ENCODE measurements around the gene CNP.

The CNP gene

GRCh38 chr17:41966463-41967140 lies at the start of gene CNP:
Gene CNP, plus strand, starts transcription at chr17:41966795. Its CDS starts 90 bp downstream, at chr17:41966885.
- peaks cover 24% of the 10 kb centered on the region for H3K4me1 ChIP-seq (ENCODE audit: control insufficient read depth, insufficient read depth, low read length)
- H3K27me3 ChIP-seq (ENCODE audit: control insufficient read depth, insufficient read depth, low read length), result no peaks in the 10 kb centered on the region
- H3K36me3 ChIP-seq (ENCODE audit: control insufficient read depth, insufficient read depth, low read length), result no peaks in the 10 kb centered on the region
- H3K9ac ChIP-seq (ENCODE audit: low read length), result peak within 1 kb of the TSS; percentile 88
- peak within 1 kb of the TSS; percentile 32 for H3K4me3 ChIP-seq (ENCODE audit: low read length)
- H3K9me3 ChIP-seq (ENCODE audit: control insufficient read depth, low read length), result no peaks in the 10 kb centered on the region

GRCh38 chr17:41917192-41917591 lies 49.4 kb upstream of the CNP start:
- H3K9ac ChIP-seq (ENCODE audit: low read length), result peak overlapping the region; percentile 92

GRCh38 chr17:41917679-41918313 lies 48.8 kb upstream of the CNP start:
- Histone ChIP-seq H3K4me3 (ENCODE audit: low read length) (peak overlapping the region; percentile 91), H3K4me1 (ENCODE audit: control insufficient read depth, insufficient read depth, low read length) (peaks cover 41% of the 10 kb centered on the region), H3K9ac (ENCODE audit: low read length) (peak overlapping the region; percentile 92), H3K9me3 (ENCODE audit: control insufficient read depth, low read length) (no peaks in the 10 kb centered on the region), H3K36me3 (ENCODE audit: control insufficient read depth, insufficient read depth, low read length) (peaks cover 3% of the 10 kb centered on the region), H3K27me3 (ENCODE audit: control insufficient read depth, insufficient read depth, low read length) (no peaks in the 10 kb centered on the region)

More at GRCh38 chr17:41917192-41917591, 49.4 kb upstream of the CNP start:
- Histone ChIP-seq H3K4me1 (ENCODE audit: control insufficient read depth, insufficient read depth, low read length) (peaks cover 41% of the 10 kb centered on the region), H3K36me3 (ENCODE audit: control insufficient read depth, insufficient read depth, low read length) (peaks cover 9% of the 10 kb centered on the region), H3K4me3 (ENCODE audit: low read length) (no peak overlapping the region), H3K27me3 (ENCODE audit: control insufficient read depth, insufficient read depth, low read length) (no peaks in the 10 kb centered on the region), H3K9me3 (ENCODE audit: control insufficient read depth, low read length) (no peaks in the 10 kb centered on the region)

- Histone ChIP-seq H3K9ac (ENCODE audit: low read length) (peak within 1 kb of the TSS; percentile 92), H3K4me1 (ENCODE audit: control insufficient read depth, insufficient read depth, low read length) (peaks cover 40% of the 10 kb centered on the region), H3K9me3 (ENCODE audit: control insufficient read depth, low read length) (no peaks in the 10 kb centered on the region), H3K4me3 (ENCODE audit: low read length) (peak within 1 kb of the TSS; percentile 91), H3K36me3 (ENCODE audit: control insufficient read depth, insufficient read depth, low read length) (no peaks in the 10 kb centered on the region), H3K27me3 (ENCODE audit: control insufficient read depth, insufficient read depth, low read length) (no peaks in the 10 kb centered on the region)
Measured at GRCh38 chr17:41918314-41919164, 48.1 kb upstream of the CNP start, which contains the start of gene ACLY. Gene ACLY, minus strand, starts transcription at chr17:41918951. Its CDS starts 5,078 bp downstream, at chr17:41913873.

GRCh38 chr17:41919165-41919817 lies 47.3 kb upstream of the CNP start:
- H3K36me3 ChIP-seq (ENCODE audit: control insufficient read depth, insufficient read depth, low read length), result no peaks in the 10 kb centered on the region
- no peaks in the 10 kb centered on the region for H3K9me3 ChIP-seq (ENCODE audit: control insufficient read depth, low read length)
- H3K4me3 ChIP-seq (ENCODE audit: low read length), result peak overlapping the region; percentile 3
- peaks cover 32% of the 10 kb centered on the region for H3K4me1 ChIP-seq (ENCODE audit: control insufficient read depth, insufficient read depth, low read length)
- H3K27me3 ChIP-seq (ENCODE audit: control insufficient read depth, insufficient read depth, low read length), result no peaks in the 10 kb centered on the region
- no peak overlapping the region for H3K9ac ChIP-seq (ENCODE audit: low read length)

- no peaks in the 10 kb centered on the region for H3K36me3 ChIP-seq (ENCODE audit: control insufficient read depth, insufficient read depth, low read length)
- H3K4me3 ChIP-seq (ENCODE audit: low read length), result no peak overlapping the region
Measured at GRCh38 chr17:41919840-41920579, 46.6 kb upstream of the CNP start.

GRCh38 chr17:41920580-41920955 lies 46.0 kb upstream of the CNP start:
- Histone ChIP-seq H3K4me1 (ENCODE audit: control insufficient read depth, insufficient read depth, low read length) (peaks cover 20% of the 10 kb centered on the region), H3K27me3 (ENCODE audit: control insufficient read depth, insufficient read depth, low read length) (no peaks in the 10 kb centered on the region), H3K4me3 (ENCODE audit: low read length) (no peak overlapping the region), H3K9me3 (ENCODE audit: control insufficient read depth, low read length) (no peaks in the 10 kb centered on the region), H3K9ac (ENCODE audit: low read length) (no peak overlapping the region), H3K36me3 (ENCODE audit: control insufficient read depth, insufficient read depth, low read length) (no peaks in the 10 kb centered on the region)

More at GRCh38 chr17:41919840-41920579, 46.6 kb upstream of the CNP start:
- peaks cover 26% of the 10 kb centered on the region for H3K4me1 ChIP-seq (ENCODE audit: control insufficient read depth, insufficient read depth, low read length)
- no peaks in the 10 kb centered on the region for H3K27me3 ChIP-seq (ENCODE audit: control insufficient read depth, insufficient read depth, low read length)
- H3K9ac ChIP-seq (ENCODE audit: low read length), result no peak overlapping the region
- no peaks in the 10 kb centered on the region for H3K9me3 ChIP-seq (ENCODE audit: control insufficient read depth, low read length)

GRCh38 chr17:41925991-41926590 lies 40.5 kb upstream of the CNP start:
- no peak overlapping the region for H3K4me3 ChIP-seq (ENCODE audit: low read length)
- no peaks in the 10 kb centered on the region for H3K36me3 ChIP-seq (ENCODE audit: control insufficient read depth, insufficient read depth, low read length)
- H3K27me3 ChIP-seq (ENCODE audit: control insufficient read depth, insufficient read depth, low read length), result no peaks in the 10 kb centered on the region
- H3K9me3 ChIP-seq (ENCODE audit: control insufficient read depth, low read length), result no peaks in the 10 kb centered on the region
- no peaks in the 10 kb centered on the region for H3K4me1 ChIP-seq (ENCODE audit: control insufficient read depth, insufficient read depth, low read length)
- no peak overlapping the region for H3K9ac ChIP-seq (ENCODE audit: low read length)

GRCh38 chr17:41928693-41929251 lies 37.8 kb upstream of the CNP start:
- no peak overlapping the region for H3K4me3 ChIP-seq (ENCODE audit: low read length)
- H3K4me1 ChIP-seq (ENCODE audit: control insufficient read depth, insufficient read depth, low read length), result no peaks in the 10 kb centered on the region
- no peaks in the 10 kb centered on the region for H3K36me3 ChIP-seq (ENCODE audit: control insufficient read depth, insufficient read depth, low read length)
- H3K9me3 ChIP-seq (ENCODE audit: control insufficient read depth, low read length), result no peaks in the 10 kb centered on the region
- no peak overlapping the region for H3K9ac ChIP-seq (ENCODE audit: low read length)
- H3K27me3 ChIP-seq (ENCODE audit: control insufficient read depth, insufficient read depth, low read length), result no peaks in the 10 kb centered on the region

- no peaks in the 10 kb centered on the region for H3K4me1 ChIP-seq (ENCODE audit: control insufficient read depth, insufficient read depth, low read length)
- H3K9me3 ChIP-seq (ENCODE audit: control insufficient read depth, low read length), result no peaks in the 10 kb centered on the region
- no peaks in the 10 kb centered on the region for H3K27me3 ChIP-seq (ENCODE audit: control insufficient read depth, insufficient read depth, low read length)
- peak within 1 kb of the TSS; percentile 99 for H3K4me3 ChIP-seq (ENCODE audit: low read length)
- H3K9ac ChIP-seq (ENCODE audit: low read length), result peak within 1 kb of the TSS; percentile 88
- H3K36me3 ChIP-seq (ENCODE audit: control insufficient read depth, insufficient read depth, low read length), result no peaks in the 10 kb centered on the region
Measured at GRCh38 chr17:41930009-41930832, 36.4 kb upstream of the CNP start, which contains the start of gene ODAD4. Gene ODAD4, plus strand, starts transcription at chr17:41930617. Its CDS starts 107 bp downstream, at chr17:41930724.

Data from mucosa of stomach (tissue), 1 donor.